Gastrocnemius medialis (tissue), 4 donors: ENCODE measurements around the gene AUTS2. TPM values are rescaled to one million over a fixed set of nuclear protein-coding genes. Genes with fewer than 3 reads are reported as not detected.

Experiments
- ATAC-seq, 2 donors: fragments of 150-250 bp; one replicate each; pipeline ENCODE4 v1.9.1; 2016
- DNase-seq, 2 donors: peaks; one replicate each; pipeline ENCODE4 v3.0.0-alpha.2; 2019
- H3K27ac ChIP-seq, 4 donors: fragments of 200-600 bp; sonication (generic); 1 replicate in 1 of 4; 2 replicates in 3 of 4; pipeline ENCODE4 v1.5.1; 2016 to 2018; ENCODE audit warnings: mild to moderate bottlenecking in 2 of 4, moderate library complexity in 1 of 4
- H3K27me3 ChIP-seq, 3 donors: fragments of 200-600 bp; sonication (generic) in 2 of 3; 1 replicate in 1 of 3; 2 replicates in 2 of 3; pipeline versions ENCODE4 v1.5.1 to v1.6.0; 2016 to 2019; ENCODE audit warnings: mild to moderate bottlenecking in 1 of 3, moderate library complexity in 1 of 3
- H3K36me3 ChIP-seq, 2 donors: fragments of 200-600 bp; sonication (generic) in 1 of 2; one replicate each; pipeline ENCODE4 v1.5.1; 2017 to 2018
- H3K4me1 ChIP-seq, 2 donors: fragments of 200-600 bp; sonication (generic) in 1 of 2; one replicate each; pipeline ENCODE4 v1.5.1; 2016 to 2017; ENCODE audit warnings: mild to moderate bottlenecking in 2 of 2
- H3K4me3 ChIP-seq, 4 donors: fragments of 200-600 bp; sonication (generic) in 3 of 4; 1 replicate in 1 of 4; 2 replicates in 3 of 4; pipeline ENCODE4 v1.5.1; 2016 to 2019; ENCODE audit warnings: mild to moderate bottlenecking in 2 of 4
- H3K9me3 ChIP-seq, 3 donors: fragments of 200-600 bp; sonication (generic) in 2 of 3; 1 replicate in 1 of 3; 2 replicates in 2 of 3; pipeline ENCODE4 v1.5.1; 2016 to 2019
- POLR2A ChIP-seq, 2 donors: fragments of 450-650 bp; IDR thresholded peaks; one replicate each; pipeline ENCODE4 v1.6.1; 2017; ENCODE audit warnings: antibody characterized with exemption in 2 of 2, mild to moderate bottlenecking in 2 of 2, moderate library complexity in 2 of 2
- in situ Hi-C, 4 donors: fragments of 200-750 bp; cut with MboI; loops; one replicate each; pipeline versions ENCODE4 v1.15.0 to v1.8.0; 2017; ENCODE audit warnings: low sequenced_read_pairs in 4 of 4
- intact Hi-C: fragments of 100-400 bp; cut with DNase I; formaldehyde crosslinking; loops from one replicate; pipeline ENCODE4 v1.15.1; 2023; ENCODE audit warnings: low total_unique reads
- total RNA-seq, 4 donors: library from RNA; depleted of rRNA; stranded (reverse); fragments of >200 nt; gene quantifications; one replicate each; pipeline versions ENCODE4 v1.1.0 to v1.2.3, GENCODE V29; 2016
- TF ChIP-seq, protein P1 (sequence below), 5 experiments: fragments of 450-650 bp in 3 of 5; fragments of 200-600 bp in 2 of 5; sonication (generic) in 2 of 5; IDR thresholded peaks in 4 of 5; conservative IDR thresholded peaks in 1 of 5; 1 replicate in 4 of 5; 2 replicates in 1 of 5; pipeline ENCODE4 v1.5.1; 2016 to 2019; ENCODE audit warnings: antibody characterized with exemption in 5 of 5, mild to moderate bottlenecking in 3 of 5, moderate library complexity in 3 of 5

AUTS2 gene
- total RNA-seq, 4 donors from 2014 or later = 2.5 to 16.2 (median 8.5) TPM

DNA sequence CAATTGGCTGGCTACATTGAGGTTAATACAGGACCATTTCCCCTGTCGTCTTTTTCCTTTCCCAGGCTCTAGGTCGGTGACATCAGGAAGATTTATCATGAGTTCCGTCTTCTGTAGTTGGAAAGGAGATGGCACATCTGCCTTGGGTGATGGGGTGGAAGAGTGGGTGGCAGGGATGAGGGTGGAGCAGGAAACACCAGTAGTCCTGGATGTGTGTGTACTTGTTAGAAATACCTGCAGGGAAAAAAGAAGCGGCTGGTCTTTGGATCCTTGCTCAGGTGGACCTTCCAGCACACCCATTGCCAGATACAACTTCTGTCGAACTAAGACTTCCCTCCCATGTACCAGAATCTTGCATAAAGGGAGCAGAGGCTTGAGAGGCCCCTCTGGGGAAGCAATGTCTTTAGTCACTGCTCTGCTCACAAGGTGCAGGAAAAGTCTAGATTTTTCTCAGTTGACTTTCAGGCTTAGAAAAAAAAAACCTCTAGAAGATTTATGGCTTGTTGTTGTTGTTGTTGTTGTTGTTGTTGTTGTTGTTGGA lies 1016.9 kb downstream of the AUTS2 start:
- intact Hi-C loops (no loop called here), in situ Hi-C loops (no loop called here)
- Histone ChIP-seq H3K9me3 (no peaks in the 10 kb centered on the region), H3K36me3 (no peaks in the 10 kb centered on the region), H3K4me1 (peaks cover 12% of the 10 kb centered on the region in 2 donors), H3K27me3 (no peaks in the 10 kb centered on the region), H3K4me3 (no peak overlapping the region), H3K27ac (peak overlapping the region in 3 of 4 donors; percentile 0 to 50 (median 2))
- ATAC-seq = no peak
- TF ChIP-seq POLR2A (IDR thresholded peaks at IDR 0.05) = no peak
- TF ChIP-seq, protein P1, sequence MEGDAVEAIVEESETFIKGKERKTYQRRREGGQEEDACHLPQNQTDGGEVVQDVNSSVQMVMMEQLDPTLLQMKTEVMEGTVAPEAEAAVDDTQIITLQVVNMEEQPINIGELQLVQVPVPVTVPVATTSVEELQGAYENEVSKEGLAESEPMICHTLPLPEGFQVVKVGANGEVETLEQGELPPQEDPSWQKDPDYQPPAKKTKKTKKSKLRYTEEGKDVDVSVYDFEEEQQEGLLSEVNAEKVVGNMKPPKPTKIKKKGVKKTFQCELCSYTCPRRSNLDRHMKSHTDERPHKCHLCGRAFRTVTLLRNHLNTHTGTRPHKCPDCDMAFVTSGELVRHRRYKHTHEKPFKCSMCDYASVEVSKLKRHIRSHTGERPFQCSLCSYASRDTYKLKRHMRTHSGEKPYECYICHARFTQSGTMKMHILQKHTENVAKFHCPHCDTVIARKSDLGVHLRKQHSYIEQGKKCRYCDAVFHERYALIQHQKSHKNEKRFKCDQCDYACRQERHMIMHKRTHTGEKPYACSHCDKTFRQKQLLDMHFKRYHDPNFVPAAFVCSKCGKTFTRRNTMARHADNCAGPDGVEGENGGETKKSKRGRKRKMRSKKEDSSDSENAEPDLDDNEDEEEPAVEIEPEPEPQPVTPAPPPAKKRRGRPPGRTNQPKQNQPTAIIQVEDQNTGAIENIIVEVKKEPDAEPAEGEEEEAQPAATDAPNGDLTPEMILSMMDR (IDR thresholded peaks at IDR 0.05 in 4 of 5, conservative IDR thresholded peaks at IDR 0.05 in 1 of 5) = no peak
- no peak for DNase-seq

- no peak for ATAC-seq
- Histone ChIP-seq H3K36me3 (no peaks in the 10 kb centered on the region), H3K27ac (no peak overlapping the region), H3K27me3 (no peaks in the 10 kb centered on the region), H3K4me1 (peaks cover 12% of the 10 kb centered on the region in 2 donors), H3K4me3 (no peak overlapping the region), H3K9me3 (no peaks in the 10 kb centered on the region)
- in situ Hi-C loops = no loop called here
- intact Hi-C loops = no loop called here
- DNase-seq = no peak
- no peak for TF ChIP-seq POLR2A (IDR thresholded peaks at IDR 0.05)
- TF ChIP-seq, protein P1 (IDR thresholded peaks at IDR 0.05 in 4 of 5, conservative IDR thresholded peaks at IDR 0.05 in 1 of 5) = no peak
These were observed 1017.9 kb downstream of the AUTS2 start for GRCh38 chr7:70616211-70616610.

DNA sequence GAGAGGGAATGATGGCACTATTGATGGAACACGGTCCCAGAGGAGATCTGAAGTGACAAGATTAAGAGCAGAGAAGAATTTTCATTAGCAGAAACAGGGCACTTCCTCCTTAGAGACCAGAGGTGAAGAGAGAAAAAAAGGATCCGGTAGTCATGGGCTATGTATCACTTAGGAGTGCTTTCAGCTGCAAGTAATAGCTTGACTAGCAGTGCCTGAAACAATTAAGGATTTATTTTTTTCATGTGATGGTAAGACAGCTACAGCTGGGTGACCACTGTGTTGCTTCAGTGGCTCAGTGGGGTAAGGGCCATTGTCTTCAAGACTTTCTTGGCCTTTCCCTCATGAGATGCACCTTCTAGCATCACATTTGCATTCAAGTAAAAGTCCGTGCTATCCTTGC lies 1018.5 kb downstream of the AUTS2 start:
- no peaks in the 10 kb centered on the region for H3K36me3 ChIP-seq
- in situ Hi-C loops = no loop called here
- ATAC-seq = no peak

GRCh38 chr7:70618020-70618551 lies 1019.8 kb downstream of the AUTS2 start:
- intact Hi-C loops = no loop called here
- no peak for TF ChIP-seq POLR2A (IDR thresholded peaks at IDR 0.05)
- TF ChIP-seq, protein P1 (IDR thresholded peaks at IDR 0.05 in 4 of 5, conservative IDR thresholded peaks at IDR 0.05 in 1 of 5) = no peak
- DNase-seq (no peak), ATAC-seq (no peak)
- Histone ChIP-seq H3K36me3 (no peaks in the 10 kb centered on the region), H3K27ac (no peak overlapping the region), H3K4me1 (peaks cover 12% of the 10 kb centered on the region in 2 donors), H3K9me3 (no peaks in the 10 kb centered on the region), H3K4me3 (no peak overlapping the region), H3K27me3 (no peaks in the 10 kb centered on the region)
- in situ Hi-C loops = no loop called here

More for the DNA sequence above, 1018.5 kb downstream of the AUTS2 start:
- Histone ChIP-seq H3K9me3 (no peaks in the 10 kb centered on the region), H3K4me1 (peaks cover 12% of the 10 kb centered on the region in 2 donors), H3K27me3 (no peaks in the 10 kb centered on the region), H3K27ac (no peak overlapping the region), H3K4me3 (no peak overlapping the region)
- TF ChIP-seq, protein P1 (IDR thresholded peaks at IDR 0.05 in 4 of 5, conservative IDR thresholded peaks at IDR 0.05 in 1 of 5) = no peak
- no peak for TF ChIP-seq POLR2A (IDR thresholded peaks at IDR 0.05)
- intact Hi-C loops = no loop called here
- no peak for DNase-seq

DNA sequence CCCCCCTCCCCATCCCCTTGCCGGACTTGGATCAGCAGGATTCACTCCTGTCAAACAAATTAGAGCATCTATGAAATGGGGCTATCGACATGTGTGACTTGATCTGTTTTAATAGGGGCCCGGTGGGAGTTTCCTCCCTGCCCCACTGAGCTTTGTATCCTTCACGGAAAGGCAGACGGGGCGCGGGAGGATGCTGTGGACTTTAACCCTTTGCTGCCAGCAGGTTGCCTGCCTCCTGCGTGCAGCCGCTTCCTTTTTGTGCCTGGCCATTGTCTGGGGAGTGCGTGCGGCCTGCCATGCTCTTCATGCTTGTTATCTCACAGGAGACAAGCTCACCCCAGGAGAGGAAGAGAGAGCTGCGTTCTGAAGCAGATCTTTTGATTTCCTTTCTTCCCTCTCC lies 1020.9 kb downstream of the AUTS2 start:
- no peak for DNase-seq
- peaks cover 10 to 12% of the 10 kb centered on the region in 2 donors for H3K4me1 ChIP-seq
- H3K27ac ChIP-seq = no peak overlapping the region
- no peaks in the 10 kb centered on the region for H3K9me3 ChIP-seq
- H3K27me3 ChIP-seq = no peaks in the 10 kb centered on the region
- intact Hi-C loops (no loop called here), in situ Hi-C loops (no loop called here)
- no peak overlapping the region for H3K4me3 ChIP-seq
- TF ChIP-seq POLR2A (IDR thresholded peaks at IDR 0.05) = no peak
- TF ChIP-seq, protein P1 (IDR thresholded peaks at IDR 0.05 in 4 of 5, conservative IDR thresholded peaks at IDR 0.05 in 1 of 5) = no peak
- no peak for ATAC-seq
- H3K36me3 ChIP-seq = no peaks in the 10 kb centered on the region
